BE2C (cell line): ENCODE results near the gene HTR7.
A peak's percentile ranks its signal among the peaks of the same experiment; 100 is the strongest.
"Not testable (repeated sequence)": the region's sequence is repeated elsewhere in the genome, so short reads cannot be mapped to it uniquely, and the experiment has no call there.

Experiments used
- DNase-seq: peaks from one replicate; pipeline ENCODE4 v3.0.0-alpha.2; 2020
- H3K27me3 ChIP-seq: fragments of 250-450 bp; sonication (Bioruptor Pico); 2 replicates; pipeline ENCODE4 v1.5.1; 2020; ENCODE audit warnings: mild to moderate bottlenecking
- H3K36me3 ChIP-seq: fragments of 250-450 bp; sonication (Bioruptor Pico); 2 replicates; pipeline ENCODE4 v1.5.1; 2020; ENCODE audit warnings: mild to moderate bottlenecking
- H3K4me1 ChIP-seq: fragments of 250-450 bp; sonication (Bioruptor Pico); 2 replicates; pipeline ENCODE4 v1.5.1; 2020
- H3K4me3 ChIP-seq: 2 replicates; pipeline ENCODE4 v1.5.1; 2011; ENCODE audit warnings: low read depth, low read length
- H3K9me3 ChIP-seq: fragments of 250-450 bp; sonication (Bioruptor Pico); 2 replicates; pipeline ENCODE4 v1.5.1; 2020
- TF ChIP-seq, protein P1 (sequence below): IDR thresholded peaks from 2 replicates; pipeline ENCODE4 v1.5.1; 2012; ENCODE audit warnings: mild to moderate bottlenecking, low read depth, low read length

The HTR7 gene

DNA sequence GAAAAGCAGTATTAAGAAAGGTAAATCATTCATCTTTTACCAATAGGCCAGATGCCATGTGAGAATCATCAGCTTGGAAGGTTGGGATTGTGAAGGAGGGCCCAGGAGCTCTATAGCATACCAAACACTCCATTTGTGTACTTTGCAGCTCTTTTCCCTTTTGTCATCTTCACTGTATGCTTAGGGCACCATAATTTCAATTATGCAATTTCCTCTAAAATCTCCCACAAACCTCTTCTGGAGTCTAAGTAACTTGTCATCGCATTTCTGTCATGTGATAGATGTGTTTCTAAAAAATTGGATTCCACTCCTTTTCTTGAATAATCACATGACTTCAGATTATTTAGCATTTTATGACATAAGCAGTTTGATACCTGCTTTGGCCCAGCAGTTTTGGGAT lies 31.8 kb upstream of the HTR7 start:
- Histone ChIP-seq H3K4me1 (no peaks in the 10 kb centered on the region; the same call in 1 of the 2 replicates), H3K27me3 (no peaks in the 10 kb centered on the region), H3K36me3 (peaks cover 72% of the 10 kb centered on the region), H3K4me3 (no peak overlapping the region), H3K9me3 (no peaks in the 10 kb centered on the region)
- no peak for DNase-seq
- TF ChIP-seq, protein P1, sequence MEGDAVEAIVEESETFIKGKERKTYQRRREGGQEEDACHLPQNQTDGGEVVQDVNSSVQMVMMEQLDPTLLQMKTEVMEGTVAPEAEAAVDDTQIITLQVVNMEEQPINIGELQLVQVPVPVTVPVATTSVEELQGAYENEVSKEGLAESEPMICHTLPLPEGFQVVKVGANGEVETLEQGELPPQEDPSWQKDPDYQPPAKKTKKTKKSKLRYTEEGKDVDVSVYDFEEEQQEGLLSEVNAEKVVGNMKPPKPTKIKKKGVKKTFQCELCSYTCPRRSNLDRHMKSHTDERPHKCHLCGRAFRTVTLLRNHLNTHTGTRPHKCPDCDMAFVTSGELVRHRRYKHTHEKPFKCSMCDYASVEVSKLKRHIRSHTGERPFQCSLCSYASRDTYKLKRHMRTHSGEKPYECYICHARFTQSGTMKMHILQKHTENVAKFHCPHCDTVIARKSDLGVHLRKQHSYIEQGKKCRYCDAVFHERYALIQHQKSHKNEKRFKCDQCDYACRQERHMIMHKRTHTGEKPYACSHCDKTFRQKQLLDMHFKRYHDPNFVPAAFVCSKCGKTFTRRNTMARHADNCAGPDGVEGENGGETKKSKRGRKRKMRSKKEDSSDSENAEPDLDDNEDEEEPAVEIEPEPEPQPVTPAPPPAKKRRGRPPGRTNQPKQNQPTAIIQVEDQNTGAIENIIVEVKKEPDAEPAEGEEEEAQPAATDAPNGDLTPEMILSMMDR, result no peak

DNA sequence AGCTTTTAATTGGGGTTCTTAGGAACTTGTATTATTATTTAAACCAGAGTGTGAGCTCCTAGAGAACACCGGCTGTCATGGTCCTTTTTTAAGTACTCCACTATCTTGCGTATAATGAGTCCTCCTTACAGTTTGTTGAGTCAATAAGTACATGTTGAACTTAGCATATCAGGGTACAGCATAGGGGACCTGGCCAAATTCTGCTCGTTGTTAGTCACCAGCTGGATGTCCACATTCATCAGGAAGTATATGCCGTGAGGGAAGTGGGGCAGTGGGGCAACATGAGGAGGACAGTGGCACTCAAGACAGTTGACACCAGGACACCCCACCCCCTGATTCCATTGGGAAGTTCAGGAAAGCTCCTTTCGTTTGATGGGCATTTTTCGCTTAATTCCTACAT lies 30.5 kb upstream of the HTR7 start:
- H3K36me3 ChIP-seq, result peaks cover 65% of the 10 kb centered on the region
- H3K4me3 ChIP-seq, result no peak overlapping the region
- TF ChIP-seq, protein P1, result no peak
- no peak for DNase-seq
- no peaks in the 10 kb centered on the region for H3K4me1 ChIP-seq
- no peaks in the 10 kb centered on the region for H3K27me3 ChIP-seq
- H3K9me3 ChIP-seq, result no peaks in the 10 kb centered on the region

DNA sequence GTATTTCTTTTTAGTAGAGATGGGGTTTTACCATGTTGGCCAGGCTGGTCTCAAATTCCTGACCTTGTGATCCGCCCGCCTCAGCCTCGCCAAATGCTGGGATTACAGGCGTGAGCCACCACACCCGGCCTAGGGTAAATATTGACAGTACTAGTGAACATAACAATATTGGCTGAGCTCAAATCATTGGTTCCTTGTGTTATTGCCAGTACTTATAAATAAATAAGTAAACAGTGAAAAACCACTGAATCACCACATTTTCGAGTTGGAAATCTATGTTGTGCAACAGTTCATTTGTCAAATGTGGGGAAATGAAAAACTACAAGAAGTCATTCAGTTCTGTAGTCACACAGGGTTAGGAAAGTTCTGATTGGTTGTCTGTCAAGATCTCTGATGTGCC lies 29.7 kb upstream of the HTR7 start:
- Histone ChIP-seq H3K36me3 (peaks cover 58% of the 10 kb centered on the region), H3K4me1 (no peaks in the 10 kb centered on the region), H3K4me3 (no peak overlapping the region), H3K9me3 (no peaks in the 10 kb centered on the region), H3K27me3 (no peaks in the 10 kb centered on the region)
- no peak for DNase-seq
- TF ChIP-seq, protein P1, result no peak

DNA sequence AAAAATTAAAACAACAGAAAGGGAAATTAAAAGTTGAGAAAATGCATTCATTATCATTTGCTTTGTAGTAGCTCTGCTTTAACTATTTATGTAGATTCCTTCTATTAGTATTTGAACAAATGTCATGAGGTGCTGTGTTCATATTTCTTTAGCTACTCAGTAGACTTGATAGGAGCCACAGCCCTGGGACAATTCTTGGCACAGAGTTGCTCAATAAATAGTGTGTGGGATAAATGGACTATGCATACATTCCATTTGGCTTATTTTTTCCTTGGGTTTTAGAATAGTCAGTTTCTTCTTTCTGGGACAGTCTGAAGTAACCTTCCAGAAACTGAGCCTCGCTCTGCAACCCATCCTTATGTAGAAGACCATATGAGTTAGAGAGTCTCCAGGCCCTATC lies 27.3 kb upstream of the HTR7 start:
- no peak for DNase-seq
- Histone ChIP-seq H3K9me3 (no peaks in the 10 kb centered on the region), H3K4me1 (no peaks in the 10 kb centered on the region), H3K36me3 (peaks cover 52% of the 10 kb centered on the region), H3K4me3 (no peak overlapping the region), H3K27me3 (no peaks in the 10 kb centered on the region)
- TF ChIP-seq, protein P1, result no peak

DNA sequence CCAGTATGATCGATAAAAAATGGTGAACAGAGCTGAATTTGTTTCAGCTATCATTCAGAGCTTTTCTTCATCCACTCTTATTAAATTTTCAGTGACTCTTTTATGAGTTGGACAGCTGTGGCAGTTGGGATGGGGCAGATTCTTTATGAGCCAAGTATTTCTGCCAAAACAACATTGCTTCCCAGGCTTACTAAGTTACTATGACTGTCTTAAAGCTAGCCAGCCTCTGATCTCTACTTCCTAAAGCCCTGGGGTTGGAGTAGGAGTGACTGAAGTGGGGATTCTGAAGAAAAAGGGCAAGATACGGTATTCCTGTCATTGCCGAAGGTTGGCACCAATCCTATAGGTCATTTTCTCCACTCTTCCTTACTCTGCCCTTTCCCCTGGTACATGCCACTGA lies 26.6 kb upstream of the HTR7 start:
- H3K9me3 ChIP-seq, result no peaks in the 10 kb centered on the region
- TF ChIP-seq, protein P1, result no peak
- H3K4me1 ChIP-seq, result no peaks in the 10 kb centered on the region
- peaks cover 48% of the 10 kb centered on the region for H3K36me3 ChIP-seq
- H3K27me3 ChIP-seq, result no peaks in the 10 kb centered on the region
- DNase-seq, result no peak
- H3K4me3 ChIP-seq, result no peak overlapping the region

DNA sequence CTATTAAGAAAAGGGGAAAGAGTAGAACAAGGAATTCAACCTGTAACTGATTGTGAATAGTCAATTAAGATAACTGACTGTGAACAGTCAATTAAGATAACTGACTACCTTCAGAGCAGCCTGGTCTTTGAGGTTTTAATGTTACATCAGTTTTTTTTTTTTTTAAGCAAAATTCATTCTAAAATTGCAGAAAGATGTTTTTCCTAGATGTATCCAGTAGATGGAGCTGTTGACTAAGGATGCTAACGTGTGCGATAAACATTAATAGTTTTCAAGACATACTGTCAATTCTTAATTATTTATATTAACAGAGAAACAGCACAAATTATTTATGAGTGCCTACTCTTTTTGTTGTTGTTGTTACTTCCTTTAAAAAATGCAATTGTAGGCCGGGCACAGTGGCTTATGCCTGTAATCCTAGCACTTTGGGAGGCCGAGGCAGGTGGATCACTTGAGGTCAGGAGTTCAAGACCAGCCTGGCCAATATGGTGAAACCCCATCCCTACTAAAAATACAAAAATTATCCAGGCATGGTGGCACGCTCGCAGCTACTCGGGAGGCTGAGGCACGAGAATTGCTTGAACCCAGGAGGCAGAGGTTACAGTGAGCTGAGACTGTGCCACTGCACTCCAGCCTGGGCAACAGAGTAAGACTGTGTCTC lies 22.4 kb upstream of the HTR7 start:
- TF ChIP-seq, protein P1, result peak; percentile 60
- not testable (repeated sequence) for H3K9me3 ChIP-seq, H3K27me3 ChIP-seq, H3K4me1 ChIP-seq, DNase-seq, H3K4me3 ChIP-seq
- H3K36me3 ChIP-seq, result peaks cover 19% of the 10 kb centered on the region
